Activated T-helper 1 cell treated with anti-CD3 and anti-CD28 coated beads, Interleukin-12 subunit alpha, Interleukin-12 subunit beta, Interleukin-2, Interleukin-4 antibody, amounts not matched to agents 30 ng/mL and 10 ng/mL and 1 ng/mL, durations not matched to agents 14 hours and 24 hours and 36 hours (primary cell): Measurements from ENCODE around the gene PRKAA1. TPM values are rescaled to one million over a fixed set of nuclear protein-coding genes. Genes with fewer than 3 reads are reported as not detected.
A peak's percentile ranks its signal among the peaks of the same experiment; 100 is the strongest.

ENCODE experiments used
- DNase-seq: peaks from one replicate; pipeline ENCODE4 v3.0.0; 2021; ENCODE audit warnings: low spot score
- H3K27ac Mint-ChIP-seq: one replicate; pipeline ENCODE4 v1.8.0; 2021; ENCODE audit warnings: mild to moderate bottlenecking, mixed read lengths
- H3K27me3 Mint-ChIP-seq: one replicate; pipeline ENCODE4 v1.8.0; 2022; ENCODE audit warnings: mild to moderate bottlenecking, moderate library complexity, mixed read lengths; ENCODE audit not compliant: insufficient read depth
- H3K36me3 Mint-ChIP-seq: one replicate; pipeline ENCODE4 v1.8.0; 2021; ENCODE audit warnings: low read depth, mixed read lengths
- H3K4me1 Mint-ChIP-seq: one replicate; pipeline ENCODE4 v1.8.0; 2021; ENCODE audit warnings: low read depth, mixed read lengths
- H3K4me3 Mint-ChIP-seq: one replicate; pipeline ENCODE4 v1.8.0; 2021; ENCODE audit warnings: mild to moderate bottlenecking, moderate library complexity, mixed read lengths
- H3K9me3 Mint-ChIP-seq: one replicate; pipeline ENCODE4 v1.8.0; 2021; ENCODE audit warnings: mixed read lengths
- intact Hi-C: fragments of 100-400 bp; cut with micrococcal nuclease; formaldehyde crosslinking; loops from one replicate; pipeline ENCODE4 v1.15.1; 2024
- total RNA-seq: library from RNA; stranded (reverse); gene quantifications from 2 replicates; pipeline ENCODE4 v1.2.3, GENCODE V29; 2022

PRKAA1 gene
- total RNA-seq, result 56.6 and 59.0 TPM in 2 replicates

DNA sequence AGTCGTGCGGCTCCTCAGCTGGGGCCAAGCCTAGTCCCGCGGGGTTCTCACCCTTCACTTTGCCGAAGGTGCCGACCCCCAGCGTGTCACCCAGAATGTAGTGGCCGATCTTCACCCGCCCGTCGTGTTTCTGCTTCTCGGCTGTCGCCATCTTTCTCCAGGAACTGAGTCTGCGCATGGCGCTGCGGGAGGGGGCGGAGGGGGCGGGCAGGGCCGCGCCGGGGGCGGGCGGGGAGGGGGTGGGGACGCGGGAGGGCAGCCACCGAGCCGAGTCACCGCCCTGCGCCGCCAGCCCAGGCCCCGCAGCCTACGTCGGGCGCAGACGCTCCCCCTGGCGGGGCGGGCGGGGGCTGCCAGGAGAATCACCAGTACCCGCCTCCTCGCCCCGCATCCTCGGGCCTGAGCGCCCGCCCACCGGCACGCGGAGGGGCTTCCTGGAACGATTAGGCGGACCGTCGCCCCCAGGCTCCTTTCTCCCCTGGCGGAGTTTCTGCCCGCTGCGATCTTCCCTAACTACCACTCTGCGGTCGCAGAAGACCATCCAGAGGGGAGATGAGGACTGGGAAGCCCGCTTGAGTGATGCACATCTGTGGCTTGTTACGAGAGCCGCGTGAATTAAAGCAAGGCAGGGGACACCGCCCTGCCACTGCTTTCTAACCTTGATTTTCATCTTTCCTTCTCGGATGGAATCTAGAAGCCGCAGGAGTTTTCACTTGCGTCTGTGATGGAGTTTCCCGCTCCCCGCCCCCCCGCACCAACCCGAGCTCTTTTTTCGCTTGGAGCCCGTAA is at the start of gene PRKAA1:
Gene PRKAA1 (minus strand): TSS at position 363 of the 789 bp plus-strand sequence. CDS start 185 bp downstream, at position 178.
- Mint-ChIP-seq H3K36me3 (peaks cover 21% of the 10 kb centered on the region), H3K27ac (peak within 1 kb of the TSS; percentile 96), H3K4me1 (peaks cover 41% of the 10 kb centered on the region), H3K27me3 (no peaks in the 10 kb centered on the region), H3K4me3 (peak within 1 kb of the TSS; percentile 91), H3K9me3 (no peaks in the 10 kb centered on the region)
- intact Hi-C loops, result loop anchor here (1.0 kb wide), 6 partner anchors 15 to 574 kb away; no protein-coding TSS in a partner anchor
- peak; percentile 87 for DNase-seq

DNA sequence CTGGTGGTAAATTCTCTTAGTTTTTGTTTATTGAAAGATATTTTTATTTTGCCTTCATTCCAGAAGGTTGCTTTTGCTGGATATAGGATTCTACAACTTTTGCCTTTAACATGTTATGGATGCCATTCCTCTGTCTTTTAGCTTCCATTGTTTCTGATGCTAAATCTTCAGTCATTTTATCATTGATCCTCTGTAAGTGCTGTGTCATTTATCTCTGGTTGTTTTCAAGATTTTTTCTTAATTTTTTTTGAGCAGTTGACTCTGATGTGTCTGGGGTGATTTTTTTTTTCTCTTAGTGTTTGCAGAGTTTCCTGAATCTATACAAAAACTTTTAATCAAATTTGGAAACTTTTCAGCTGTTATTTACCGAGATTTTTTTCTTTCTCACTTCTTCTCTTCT is 49.4 kb upstream of the PRKAA1 start:
- Mint-ChIP-seq H3K36me3 (peaks cover 5% of the 10 kb centered on the region), H3K27ac (no peak overlapping the region), H3K27me3 (peaks cover 6% of the 10 kb centered on the region), H3K9me3 (no peaks in the 10 kb centered on the region), H3K4me1 (no peaks in the 10 kb centered on the region), H3K4me3 (no peak overlapping the region)
- no peak for DNase-seq
- intact Hi-C loops, result no loop called here

DNA sequence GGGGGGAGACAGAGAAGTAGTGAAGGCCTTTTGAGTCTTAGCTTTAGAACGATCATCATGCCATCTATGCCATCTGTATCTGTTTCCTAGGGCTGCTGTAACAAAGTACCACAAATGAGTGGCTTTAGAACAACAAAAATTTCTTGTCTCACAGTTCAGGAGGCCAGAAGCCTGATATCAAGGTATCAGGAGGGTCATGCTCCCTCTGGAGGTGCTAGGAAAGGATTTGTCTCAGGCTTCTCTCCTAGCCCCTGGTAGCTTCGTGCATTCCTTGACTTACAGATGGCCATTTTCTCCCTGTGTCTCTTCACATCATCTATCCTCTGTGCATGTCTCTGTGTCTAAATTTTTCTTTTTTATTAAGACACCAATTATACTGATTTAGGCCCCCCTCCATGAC is 48.2 kb upstream of the PRKAA1 start:
- Mint-ChIP-seq H3K27me3 (peaks cover 6% of the 10 kb centered on the region), H3K27ac (no peak overlapping the region), H3K4me1 (peaks cover 4% of the 10 kb centered on the region), H3K4me3 (no peak overlapping the region), H3K9me3 (no peaks in the 10 kb centered on the region), H3K36me3 (peaks cover 7% of the 10 kb centered on the region)
- DNase-seq, result no peak
- intact Hi-C loops, result no loop called here

DNA sequence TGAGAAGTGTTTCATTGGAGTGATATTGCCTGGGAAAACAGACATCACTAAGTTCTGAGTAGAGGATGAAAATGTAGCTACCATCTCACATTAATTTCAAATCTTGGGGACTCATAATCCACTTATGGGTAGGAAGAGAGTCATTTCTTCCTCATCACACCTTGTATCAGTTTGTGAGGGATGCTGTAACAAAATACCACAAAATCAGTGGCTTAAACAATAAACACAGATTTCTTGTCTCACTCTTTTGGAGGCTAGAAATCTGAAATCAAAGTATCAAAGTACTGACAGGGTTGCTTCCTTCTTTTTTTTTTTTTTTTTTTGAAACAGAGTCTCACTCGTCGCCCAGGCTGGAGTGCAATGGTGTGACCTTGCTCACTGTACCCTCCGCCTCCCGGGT is 46.4 kb upstream of the PRKAA1 start:
- Mint-ChIP-seq H3K27me3 (peaks cover 6% of the 10 kb centered on the region), H3K4me3 (no peak overlapping the region), H3K27ac (no peak overlapping the region), H3K36me3 (peaks cover 6% of the 10 kb centered on the region), H3K9me3 (no peaks in the 10 kb centered on the region), H3K4me1 (peaks cover 12% of the 10 kb centered on the region)
- intact Hi-C loops, result no loop called here
- no peak for DNase-seq

DNA sequence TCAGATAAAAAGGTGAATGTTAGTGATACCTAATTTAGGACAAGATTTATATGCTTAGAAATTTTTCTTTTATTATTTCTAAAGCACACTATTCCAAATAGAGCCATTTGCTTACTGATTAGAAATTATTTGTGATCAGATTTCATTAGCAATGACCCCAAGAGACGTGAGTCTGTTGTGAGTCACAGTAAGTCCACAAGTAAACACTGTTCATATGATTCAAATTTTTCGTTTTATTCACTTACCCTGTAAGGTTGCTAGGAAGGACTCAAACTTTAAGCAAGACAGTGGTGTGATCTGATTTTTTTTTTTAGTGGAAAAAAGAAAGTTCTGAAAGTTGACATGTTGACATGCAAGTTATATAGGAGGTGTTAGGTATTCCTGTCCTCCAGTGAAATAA is 44.2 kb upstream of the PRKAA1 start:
- intact Hi-C loops, result no loop called here
- Mint-ChIP-seq H3K9me3 (no peaks in the 10 kb centered on the region), H3K4me3 (no peak overlapping the region), H3K27ac (no peak overlapping the region), H3K36me3 (peaks cover 6% of the 10 kb centered on the region), H3K4me1 (peaks cover 12% of the 10 kb centered on the region), H3K27me3 (peaks cover 3% of the 10 kb centered on the region)
- no peak for DNase-seq

DNA sequence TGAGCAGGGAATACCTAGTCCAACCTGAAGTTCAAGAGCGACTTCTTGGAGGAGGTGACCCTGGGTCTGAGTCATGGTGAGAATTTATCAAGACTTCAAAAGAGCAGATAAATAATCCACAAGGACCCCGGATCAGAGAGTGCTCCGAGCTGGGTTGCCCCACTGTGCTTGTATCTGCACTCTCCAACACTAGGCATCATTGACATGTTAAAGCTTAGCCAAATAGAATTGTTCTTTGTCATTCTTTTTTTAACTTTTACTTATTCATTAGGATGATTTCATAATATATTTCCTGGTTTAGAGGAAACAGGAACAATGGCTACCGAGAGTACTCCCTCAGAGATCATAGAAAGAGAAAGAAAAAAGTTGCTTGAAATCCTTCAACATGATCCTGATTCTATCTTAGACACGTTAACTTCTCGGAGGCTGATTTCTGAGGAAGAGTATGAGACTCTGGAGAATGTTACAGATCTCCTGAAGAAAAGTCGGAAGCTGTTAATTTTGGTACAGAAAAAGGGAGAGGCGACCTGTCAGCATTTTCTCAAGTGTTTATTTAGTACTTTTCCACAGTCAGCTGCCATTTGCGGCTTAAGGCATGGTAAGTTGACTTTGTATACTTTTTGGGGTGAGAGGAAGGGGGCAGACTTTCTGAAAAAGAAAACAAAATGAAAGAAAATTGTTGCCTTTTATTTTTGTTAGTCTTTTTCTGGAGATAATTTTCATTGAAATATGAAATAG is 43.1 kb upstream of the PRKAA1 start, which contains the start of gene CARD6:
Gene CARD6 (plus strand): TSS at position 300 of the 738 bp plus-strand sequence. CDS start 16 bp downstream, at position 316.
- H3K4me1 Mint-ChIP-seq, result peaks cover 14% of the 10 kb centered on the region
- no peaks in the 10 kb centered on the region for H3K9me3 Mint-ChIP-seq
- H3K27ac Mint-ChIP-seq, result peak within 1 kb of the TSS; percentile 88
- H3K27me3 Mint-ChIP-seq, result peaks cover 3% of the 10 kb centered on the region
- no peak for DNase-seq
- intact Hi-C loops, result no loop called here
- peaks cover 8% of the 10 kb centered on the region for H3K36me3 Mint-ChIP-seq
- peak within 1 kb of the TSS; percentile 84 for H3K4me3 Mint-ChIP-seq

DNA sequence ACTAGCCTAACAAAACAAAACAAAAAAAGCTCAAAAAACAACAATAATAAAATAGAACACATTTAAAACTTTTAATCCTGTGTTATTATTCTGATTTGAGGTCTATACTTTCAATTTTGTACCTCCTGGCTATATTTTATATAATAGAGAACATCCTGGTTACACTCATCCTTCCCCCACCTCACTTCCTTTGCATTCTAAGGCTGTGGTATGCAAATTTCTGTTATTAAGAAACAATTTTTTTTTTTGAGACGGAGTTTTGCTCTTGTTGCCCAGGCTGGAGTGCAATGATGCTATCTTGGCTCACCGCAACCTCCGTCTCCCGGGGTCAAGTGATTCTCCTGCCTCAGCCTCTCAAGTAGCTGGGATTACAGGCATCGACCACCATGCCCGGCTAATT is 39.9 kb upstream of the PRKAA1 start:
- H3K36me3 Mint-ChIP-seq, result peaks cover 21% of the 10 kb centered on the region
- intact Hi-C loops, result loop anchor here (5.0 to 10.0 kb wide), 6 partner anchors 616 to 1763 kb away; partner anchors contain the start of genes OXCT1, RICTOR and RIMOC1
- H3K27me3 Mint-ChIP-seq, result no peaks in the 10 kb centered on the region
- H3K4me3 Mint-ChIP-seq, result no peak overlapping the region
- DNase-seq, result no peak
- H3K4me1 Mint-ChIP-seq, result peaks cover 37% of the 10 kb centered on the region
- H3K9me3 Mint-ChIP-seq, result no peaks in the 10 kb centered on the region
- no peak overlapping the region for H3K27ac Mint-ChIP-seq

DNA sequence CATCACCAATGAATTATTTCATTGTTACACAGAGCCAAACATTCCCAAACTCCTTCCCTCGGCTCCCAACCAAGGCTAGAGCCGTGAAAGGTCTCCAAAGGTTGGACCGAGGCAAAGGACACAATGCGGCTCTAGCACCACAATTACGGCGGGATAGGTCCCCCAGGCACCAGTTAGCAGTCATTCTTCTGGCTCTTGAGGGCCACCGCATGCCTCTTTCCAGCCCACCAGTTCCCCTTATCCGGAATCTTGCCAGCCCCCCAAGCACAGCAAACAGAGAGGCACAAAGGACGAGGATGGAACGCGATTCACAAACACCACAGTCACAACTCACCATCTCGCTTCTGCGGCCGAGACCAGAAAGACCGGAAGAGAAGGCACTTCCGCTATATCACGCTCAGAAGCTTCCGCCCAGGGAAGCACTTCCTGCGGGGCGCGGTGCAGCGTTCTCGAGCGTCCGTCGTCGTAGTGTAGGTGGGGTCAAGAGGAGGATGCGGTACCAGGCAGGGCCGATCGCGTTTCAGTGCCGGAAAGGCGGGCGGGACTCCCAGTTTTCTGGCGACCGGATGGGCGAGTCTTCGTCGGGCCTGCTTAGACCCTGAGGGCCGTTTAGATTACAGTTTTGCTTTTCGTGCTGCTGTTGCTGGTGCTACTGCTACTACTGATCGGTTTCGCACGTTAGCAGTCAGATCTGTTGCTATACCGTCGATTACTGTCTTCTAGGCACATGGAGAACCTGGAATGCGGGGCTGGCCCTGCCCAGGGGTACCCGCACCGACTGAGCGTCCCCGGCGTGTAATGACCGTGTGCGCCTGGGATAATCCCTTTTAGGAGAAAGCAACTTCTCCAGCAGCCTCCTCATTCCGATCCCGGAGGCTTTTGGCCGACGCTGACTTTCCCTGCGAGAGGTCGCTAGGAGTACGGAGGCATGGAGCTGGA is 36.9 kb upstream of the PRKAA1 start, which contains the start of gene RPL37:
Gene RPL37 (minus strand): TSS at position 374 of the 939 bp plus-strand sequence. CDS start 37 bp downstream, at position 337.
- peak within 1 kb of the TSS; percentile 95 for H3K4me3 Mint-ChIP-seq
- peak; percentile 89 for DNase-seq
- H3K4me1 Mint-ChIP-seq, result peaks cover 45% of the 10 kb centered on the region
- peak within 1 kb of the TSS; percentile 90 for H3K27ac Mint-ChIP-seq
- H3K36me3 Mint-ChIP-seq, result peaks cover 46% of the 10 kb centered on the region
- H3K9me3 Mint-ChIP-seq, result no peaks in the 10 kb centered on the region
- intact Hi-C loops, result loop anchor here (1.0 to 10.0 kb wide), 12 partner anchors 22 to 1760 kb away; partner anchors contain the start of genes OXCT1, PTGER4, RICTOR and RIMOC1
- no peaks in the 10 kb centered on the region for H3K27me3 Mint-ChIP-seq

DNA sequence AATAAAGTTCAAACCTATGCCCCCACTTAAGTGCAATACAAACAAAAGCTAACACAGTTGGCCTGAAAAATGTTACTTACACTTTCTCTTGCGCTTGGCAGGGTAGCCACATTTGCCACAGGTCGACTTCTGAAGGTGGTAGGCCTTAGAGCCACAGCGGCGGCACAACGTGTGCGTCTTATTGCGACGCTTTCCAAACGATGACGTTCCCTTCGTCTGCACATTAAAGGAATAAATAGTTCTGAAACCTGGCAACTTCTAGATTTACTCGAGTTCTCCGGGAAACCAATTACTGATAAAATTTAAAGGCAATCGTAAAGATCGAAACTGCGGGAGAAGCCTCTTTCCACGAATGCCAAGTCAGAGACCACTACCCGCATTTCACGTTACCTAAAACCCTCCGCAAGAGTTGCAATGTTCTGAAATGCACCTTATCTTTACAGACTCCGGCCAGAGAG is 36.2 kb upstream of the PRKAA1 start:
- H3K27me3 Mint-ChIP-seq, result no peaks in the 10 kb centered on the region
- H3K4me3 Mint-ChIP-seq, result peak overlapping the region; percentile 95
- H3K27ac Mint-ChIP-seq, result peak overlapping the region; percentile 90
- peaks cover 51% of the 10 kb centered on the region for H3K4me1 Mint-ChIP-seq
- intact Hi-C loops, result loop anchor here (2.0 to 10.0 kb wide), 8 partner anchors 44 to 1760 kb away; partner anchors contain the start of genes OXCT1, PTGER4, RICTOR and RIMOC1
- DNase-seq, result peak; percentile 36
- peaks cover 51% of the 10 kb centered on the region for H3K36me3 Mint-ChIP-seq
- no peaks in the 10 kb centered on the region for H3K9me3 Mint-ChIP-seq

DNA sequence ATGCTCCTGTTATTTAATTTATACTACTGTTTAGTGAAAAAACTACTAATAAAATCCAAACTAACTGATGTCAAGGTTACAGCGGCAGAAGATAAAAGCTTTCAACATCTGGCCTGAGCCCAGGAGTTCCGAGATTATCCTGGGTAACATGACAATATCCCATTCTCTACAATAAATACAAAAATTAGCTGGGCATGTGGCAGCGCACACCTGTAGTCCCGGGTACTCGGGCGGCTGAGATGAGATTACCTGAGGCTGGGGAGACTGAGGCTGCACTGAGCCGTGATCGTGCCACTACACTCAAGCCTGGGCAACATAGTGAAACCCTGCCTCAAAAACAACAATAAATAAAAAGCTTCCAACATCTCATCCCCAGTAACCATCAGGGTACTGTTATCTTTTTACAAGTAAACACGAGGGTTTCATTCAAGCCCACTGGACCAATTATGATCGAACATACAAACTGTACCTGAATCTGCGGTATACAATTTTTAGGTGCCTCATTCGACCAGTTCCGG is 35.6 kb upstream of the PRKAA1 start:
- no peak for DNase-seq
- Mint-ChIP-seq H3K27ac (peak overlapping the region; percentile 90), H3K36me3 (peaks cover 58% of the 10 kb centered on the region), H3K4me3 (peak overlapping the region; percentile 95), H3K27me3 (no peaks in the 10 kb centered on the region), H3K9me3 (no peaks in the 10 kb centered on the region), H3K4me1 (peaks cover 58% of the 10 kb centered on the region)
- intact Hi-C loops, result loop anchor here (2.0 to 10.0 kb wide), 8 partner anchors 45 to 1759 kb away; partner anchors contain the start of genes OXCT1, PTGER4, RICTOR and RIMOC1

DNA sequence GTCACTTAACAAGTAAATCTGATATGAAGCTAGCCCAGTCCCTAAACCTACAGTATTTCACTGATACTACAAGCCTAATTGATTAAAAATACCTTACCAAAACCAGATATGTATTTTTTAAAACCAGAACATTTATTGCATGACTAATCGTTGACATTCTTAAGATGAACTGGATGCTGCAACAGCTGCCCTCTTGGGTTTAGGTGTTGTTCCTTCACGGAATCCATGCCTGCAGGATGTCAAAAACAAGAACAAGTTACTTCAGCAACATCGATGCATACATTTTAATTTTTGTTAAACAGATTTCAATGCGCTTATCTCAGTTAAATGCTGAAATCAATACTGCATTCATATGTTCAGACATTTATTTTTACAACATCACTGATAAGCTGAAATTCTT is 34.2 kb upstream of the PRKAA1 start:
- peaks cover 72% of the 10 kb centered on the region for H3K4me1 Mint-ChIP-seq
- H3K27ac Mint-ChIP-seq, result peak overlapping the region; percentile 71
- H3K27me3 Mint-ChIP-seq, result no peaks in the 10 kb centered on the region
- intact Hi-C loops, result loop anchor here (1.0 to 10.0 kb wide), 7 partner anchors 34 to 1758 kb away; partner anchors contain the start of genes OXCT1, PRKAA1, RICTOR and RIMOC1
- H3K36me3 Mint-ChIP-seq, result peaks cover 72% of the 10 kb centered on the region
- H3K4me3 Mint-ChIP-seq, result peak overlapping the region; percentile 95
- H3K9me3 Mint-ChIP-seq, result no peaks in the 10 kb centered on the region
- no peak for DNase-seq
